OCI-LY3 (cell line): ENCODE measurements around the gene SLC14A1.

Experiments
- H2AFZ ChIP-seq: fragments of 200-600, 300-600 bp; shearing (Covaris generic); 2 replicates; pipeline ENCODE4 v1.6.0; 2014; ENCODE audit warnings: antibody characterized with exemption, low read depth, low read length
- H3K27ac ChIP-seq: fragments of 200-600, 300-600 bp; sonication (generic); 2 replicates; pipeline ENCODE4 v1.5.1; 2014; ENCODE audit warnings: mild to moderate bottlenecking, low read length, moderate library complexity, mixed read lengths
- H3K27me3 ChIP-seq: fragments of 200-600, 300-600 bp; sonication (generic); 2 replicates; pipeline ENCODE4 v1.6.1; 2014; ENCODE audit warnings: low read depth, low read length, mixed read lengths
- H3K36me3 ChIP-seq: fragments of 200-600, 300-600 bp; sonication (generic); replicated peaks from 2 replicates; pipeline ENCODE3; 2014; ENCODE audit warnings: low read depth, low read length, mixed read lengths
- H3K4me1 ChIP-seq: fragments of 300-600, 200-600 bp; sonication (generic); 2 replicates; pipeline ENCODE4 v1.6.1; 2014; ENCODE audit warnings: low read length, mixed read lengths
- H3K4me2 ChIP-seq: fragments of 200-600, 300-600 bp; sonication (generic); 2 replicates; pipeline ENCODE4 v1.6.1; 2014; ENCODE audit warnings: low read length, mixed read lengths
- H3K4me3 ChIP-seq: fragments of 300-600, 200-600 bp; sonication (generic); 2 replicates; pipeline ENCODE4 v1.5.1; 2014; ENCODE audit warnings: antibody characterized with exemption, mild to moderate bottlenecking, low read length, moderate library complexity
- H3K79me2 ChIP-seq: fragments of 300-600, 200-600 bp; shearing (Covaris generic); 2 replicates; pipeline ENCODE4 v1.6.1; 2014; ENCODE audit warnings: mild to moderate bottlenecking, low read length, mixed read lengths
- H3K9ac ChIP-seq: fragments of 300-600, 200-600 bp; shearing (Covaris generic); 2 replicates; pipeline ENCODE4 v1.6.0; 2014; ENCODE audit warnings: mild to moderate bottlenecking, low read length, moderate library complexity
- H3K9me3 ChIP-seq: fragments of 200-600, 300-600 bp; shearing (Covaris generic); 2 replicates; pipeline ENCODE4 v1.6.1; 2014; ENCODE audit warnings: low read length, mixed read lengths; ENCODE audit not compliant: insufficient read depth
- H4K20me1 ChIP-seq: fragments of 200-600, 300-600 bp; sonication (generic); 2 replicates; pipeline ENCODE4 v1.6.1; 2016; ENCODE audit warnings: low read length, mixed read lengths; ENCODE audit not compliant: insufficient read depth
- CTCF ChIP-seq: fragments of 200-600, 300-600 bp; sonication (generic); IDR thresholded peaks from 2 replicates; pipeline ENCODE4 v1.5.1; 2014; ENCODE audit warnings: antibody characterized with exemption, low read length, low read depth
- EZH2phosphoT487 ChIP-seq: fragments of 200-600 bp; shearing (Covaris generic); IDR thresholded peaks from 2 replicates; pipeline ENCODE4 v1.6.1; 2018; ENCODE audit warnings: antibody characterized with exemption, mixed run types, low read depth

SLC14A1 gene

GRCh38 chr18:45739268-45739667 lies 15.3 kb downstream of the SLC14A1 start:
- TF ChIP-seq EZH2phosphoT487 (no peak), CTCF (no peak)
- Histone ChIP-seq H4K20me1 (no peaks in the 10 kb centered on the region), H3K9me3 (no peaks in the 10 kb centered on the region), H3K4me2 (no peak overlapping the region), H3K79me2 (no peaks in the 10 kb centered on the region), H3K9ac (no peak overlapping the region), H2AFZ (no peak overlapping the region), H3K27me3 (no peaks in the 10 kb centered on the region), H3K36me3 (no peaks in the 10 kb centered on the region), H3K4me3 (no peak overlapping the region), H3K4me1 (peaks cover 21% of the 10 kb centered on the region), H3K27ac (no peak overlapping the region)

- Histone ChIP-seq H3K4me3 (no peak overlapping the region), H2AFZ (no peak overlapping the region), H4K20me1 (no peaks in the 10 kb centered on the region), H3K4me1 (peaks cover 15% of the 10 kb centered on the region), H3K4me2 (no peak overlapping the region), H3K27ac (no peak overlapping the region), H3K27me3 (no peaks in the 10 kb centered on the region), H3K79me2 (no peaks in the 10 kb centered on the region), H3K9me3 (no peaks in the 10 kb centered on the region), H3K36me3 (no peaks in the 10 kb centered on the region), H3K9ac (no peak overlapping the region)
- TF ChIP-seq CTCF: no peak
- no peak for TF ChIP-seq EZH2phosphoT487
Measured at GRCh38 chr18:45739848-45740247, 15.9 kb downstream of the SLC14A1 start.

GRCh38 chr18:45741056-45741455 lies 17.1 kb downstream of the SLC14A1 start:
- Histone ChIP-seq H3K9me3 (no peaks in the 10 kb centered on the region), H3K27ac (no peak overlapping the region), H3K9ac (no peak overlapping the region), H4K20me1 (no peaks in the 10 kb centered on the region), H3K4me1 (0 out of 2 replicates have a peak, but pooled peaks cover 5% of the 10 kb centered on the region), H3K36me3 (no peaks in the 10 kb centered on the region), H3K4me3 (no peak overlapping the region), H3K27me3 (no peaks in the 10 kb centered on the region), H3K79me2 (no peaks in the 10 kb centered on the region), H3K4me2 (no peak overlapping the region), H2AFZ (no peak overlapping the region)
- TF ChIP-seq EZH2phosphoT487 (no peak), CTCF (no peak)

- Histone ChIP-seq H3K4me1 (peaks cover 13% of the 10 kb centered on the region), H3K79me2 (no peaks in the 10 kb centered on the region), H3K27me3 (no peaks in the 10 kb centered on the region), H2AFZ (no peak overlapping the region), H3K4me2 (no peak overlapping the region), H3K9ac (no peak overlapping the region), H3K27ac (no peak overlapping the region), H4K20me1 (no peaks in the 10 kb centered on the region), H3K4me3 (no peak overlapping the region), H3K9me3 (no peaks in the 10 kb centered on the region), H3K36me3 (no peaks in the 10 kb centered on the region)
- no peak for TF ChIP-seq CTCF
Measured at GRCh38 chr18:45745817-45746461, 22.0 kb downstream of the SLC14A1 start.
